ENCODE data around the gene DAZL. TPM values are rescaled to one million over a fixed set of nuclear protein-coding genes. Genes with fewer than 3 reads are reported as not detected.

DAZL gene
- polyA plus RNA-seq, 1 of the 3 experiments (the other 2 are of a cell fraction) = not detected

- H3K9me2 ChIP-seq = no peaks in the 10 kb centered on the region
- no peaks in the 10 kb centered on the region for H3K36me3 ChIP-seq (replicated peaks in 1 of 2; ENCODE audit: control insufficient read depth in 1 of 2, insufficient read depth in 2 of 2, low read length in 1 of 2)
- ChIA-PET CTCF (no interaction called here), POLR2A (no interaction called here)
- H3K4me3 ChIP-seq (ENCODE audit: low read depth in 2 of 2, low read length in 1 of 2) = no peak overlapping the region
- no peaks in the 10 kb centered on the region for H3K79me2 ChIP-seq (ENCODE audit: insufficient read depth)
- H3K27ac ChIP-seq (ENCODE audit: low read depth in 2 of 2, low read length in 1 of 2) = no peak overlapping the region
- H4K20me1 ChIP-seq (ENCODE audit: insufficient read depth) = no peaks in the 10 kb centered on the region
- H3K9ac ChIP-seq = no peak overlapping the region
- 31% methylated on average over 3 of the region's 4 CpGs for WGBS (ENCODE audit: low lambda C conversion rate)
- H3K4me2 ChIP-seq = no peak overlapping the region
- H3F3A ChIP-seq (replicated peaks; ENCODE audit: insufficient read depth) = no peaks in the 10 kb centered on the region
- TF ChIP-seq FOSL2 (IDR thresholded peaks at IDR 0.05; ENCODE audit: borderline replicate concordance, low read depth) (no peak), GABPA (IDR thresholded peaks at IDR 0.05; ENCODE audit: low read depth) (no peak), NFIC (IDR thresholded peaks at IDR 0.05; ENCODE audit: borderline replicate concordance) (no peak), RCOR1 (IDR thresholded peaks at IDR 0.05; ENCODE audit: low read length) (no peak), CTCF (IDR thresholded peaks at IDR 0.05) (no peak), USF2 (IDR thresholded peaks at IDR 0.05; ENCODE audit: borderline replicate concordance, low read depth, low read length) (no peak), JUND (IDR thresholded peaks at IDR 0.05) (no peak), TAF1 (IDR thresholded peaks at IDR 0.05; ENCODE audit: borderline replicate concordance, low read depth, low read length) (no peak), RXRA (IDR thresholded peaks at IDR 0.05; ENCODE audit: borderline replicate concordance, low read depth) (no peak), TCF12 (IDR thresholded peaks at IDR 0.05) (no peak), YY1 (IDR thresholded peaks at IDR 0.05; ENCODE audit: low read depth) (no peak), GATA2 (CRISPR knock-in tag; IDR thresholded peaks at IDR 0.05) (no peak), RFX5 (IDR thresholded peaks at IDR 0.05; ENCODE audit: low read length) (no peak), CHD2 (IDR thresholded peaks at IDR 0.05; ENCODE audit: low read length, partially characterized antibody) (no peak), PBX3 (IDR thresholded peaks at IDR 0.05) (no peak), SMC3 (IDR thresholded peaks at IDR 0.05; ENCODE audit: low read depth, low read length) (no peak), EZH2phosphoT487 (IDR thresholded peaks at IDR 0.05; ENCODE audit: borderline replicate concordance, low read depth) (no peak)
- TF ChIP-seq, protein P1, sequence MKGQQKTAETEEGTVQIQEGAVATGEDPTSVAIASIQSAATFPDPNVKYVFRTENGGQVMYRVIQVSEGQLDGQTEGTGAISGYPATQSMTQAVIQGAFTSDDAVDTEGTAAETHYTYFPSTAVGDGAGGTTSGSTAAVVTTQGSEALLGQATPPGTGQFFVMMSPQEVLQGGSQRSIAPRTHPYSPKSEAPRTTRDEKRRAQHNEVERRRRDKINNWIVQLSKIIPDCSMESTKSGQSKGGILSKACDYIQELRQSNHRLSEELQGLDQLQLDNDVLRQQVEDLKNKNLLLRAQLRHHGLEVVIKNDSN (IDR thresholded peaks at IDR 0.05; ENCODE audit: borderline replicate concordance, low read depth) = no peak
- TF ChIP-seq, protein P2, sequence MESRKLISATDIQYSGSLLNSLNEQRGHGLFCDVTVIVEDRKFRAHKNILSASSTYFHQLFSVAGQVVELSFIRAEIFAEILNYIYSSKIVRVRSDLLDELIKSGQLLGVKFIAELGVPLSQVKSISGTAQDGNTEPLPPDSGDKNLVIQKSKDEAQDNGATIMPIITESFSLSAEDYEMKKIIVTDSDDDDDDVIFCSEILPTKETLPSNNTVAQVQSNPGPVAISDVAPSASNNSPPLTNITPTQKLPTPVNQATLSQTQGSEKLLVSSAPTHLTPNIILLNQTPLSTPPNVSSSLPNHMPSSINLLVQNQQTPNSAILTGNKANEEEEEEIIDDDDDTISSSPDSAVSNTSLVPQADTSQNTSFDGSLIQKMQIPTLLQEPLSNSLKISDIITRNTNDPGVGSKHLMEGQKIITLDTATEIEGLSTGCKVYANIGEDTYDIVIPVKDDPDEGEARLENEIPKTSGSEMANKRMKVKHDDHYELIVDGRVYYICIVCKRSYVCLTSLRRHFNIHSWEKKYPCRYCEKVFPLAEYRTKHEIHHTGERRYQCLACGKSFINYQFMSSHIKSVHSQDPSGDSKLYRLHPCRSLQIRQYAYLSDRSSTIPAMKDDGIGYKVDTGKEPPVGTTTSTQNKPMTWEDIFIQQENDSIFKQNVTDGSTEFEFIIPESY (IDR thresholded peaks at IDR 0.05; ENCODE audit: borderline replicate concordance, low read depth) = no peak
- H3K9me3 ChIP-seq = no peaks in the 10 kb centered on the region
- H3K4me1 ChIP-seq (ENCODE audit: control insufficient read depth in 1 of 2, insufficient read depth in 2 of 2, low read depth in 1 of 2, low read length in 1 of 2) = no peaks in the 10 kb centered on the region
- DNase-seq = no peak
- H2AFZ ChIP-seq (ENCODE audit: low read depth) = no peak overlapping the region
- no peaks in the 10 kb centered on the region for H3K27me3 ChIP-seq (ENCODE audit: insufficient read depth)
These were observed 10.9 kb upstream of the DAZL start for GRCh38 chr3:16616083-16616482.

Measured in SK-N-SH (cell line).